Activated CD4-positive, CD25-positive, alpha-beta regulatory T cell treated with anti-CD3 and anti-CD28 coated beads, Interleukin-2, amount 50 U/mL, for 16 hours (primary cell): ENCODE results near the gene ANKMY2.
"Not testable (repeated sequence)": the region's sequence is repeated elsewhere in the genome, so short reads cannot be mapped to it uniquely, and the experiment has no call there.

Source experiments
- DNase-seq: peaks from one replicate; pipeline ENCODE4 v3.0.0-alpha.2; 2020; ENCODE audit warnings: low read depth, low spot score

Gene ANKMY2

GRCh38 chr7:16659854-16660497, 14.4 kb upstream of the ANKMY2 start:
- DNase-seq: not testable (repeated sequence)

- no peak for DNase-seq
These were observed 12.2 kb upstream of the ANKMY2 start for GRCh38 chr7:16657656-16658279.

GRCh38 chr7:16656141-16656540, 10.6 kb upstream of the ANKMY2 start:
- no peak for DNase-seq

GRCh38 chr7:16655394-16655793, 9.8 kb upstream of the ANKMY2 start:
- no peak for DNase-seq

- DNase-seq: no peak
These were observed 7.3 kb upstream of the ANKMY2 start for GRCh38 chr7:16652888-16653287.

- DNase-seq: no peak
These were observed 6.7 kb upstream of the ANKMY2 start for GRCh38 chr7:16652240-16652583.

- no peak for DNase-seq
These were observed 6.1 kb upstream of the ANKMY2 start for GRCh38 chr7:16651396-16652239.

- no peak for DNase-seq
These were observed 4.7 kb upstream of the ANKMY2 start for GRCh38 chr7:16650266-16650665.

- DNase-seq: no peak
These were observed 3.6 kb upstream of the ANKMY2 start for GRCh38 chr7:16649196-16649595.

GRCh38 chr7:16648551-16648950, 3.0 kb upstream of the ANKMY2 start:
- no peak for DNase-seq

- no peak for DNase-seq
These were observed 1.9 kb upstream of the ANKMY2 start for GRCh38 chr7:16647435-16647960.

- DNase-seq: no peak
These were observed 1.0 kb upstream of the ANKMY2 start for GRCh38 chr7:16646472-16647072.

- peak; percentile 25 for DNase-seq
These were observed 640 bp downstream of the ANKMY2 start for GRCh38 chr7:16644636-16645592.

- DNase-seq: no peak
These were observed 1.4 kb downstream of the ANKMY2 start for GRCh38 chr7:16644157-16644556.

- DNase-seq: no peak
These were observed 7.0 kb downstream of the ANKMY2 start for GRCh38 chr7:16638282-16639280.

GRCh38 chr7:16637379-16637778, 8.2 kb downstream of the ANKMY2 start:
- no peak for DNase-seq

- DNase-seq: no peak
These were observed 8.9 kb downstream of the ANKMY2 start for GRCh38 chr7:16636555-16637101.

GRCh38 chr7:16634271-16634738, 11.2 kb downstream of the ANKMY2 start:
- no peak for DNase-seq

- DNase-seq: no peak
These were observed 14.9 kb downstream of the ANKMY2 start for GRCh38 chr7:16630654-16631053.
